Gastroesophageal sphincter (tissue), 3 donors: ENCODE data around the gene TMEM184A.

ENCODE experiments used
- CTCF ChIP-seq, 4 experiments: fragments of 200-600 bp in 2 of 4; fragments of 450-650 bp in 2 of 4; sonication (generic) in 1 of 4; IDR thresholded peaks; one replicate each; pipeline ENCODE4 v1.5.1; 2017 to 2019; ENCODE audit warnings: antibody characterized with exemption in 4 of 4, mild to moderate bottlenecking in 2 of 4, moderate library complexity in 2 of 4
- EP300 ChIP-seq: sonication (generic); formaldehyde crosslinking; IDR thresholded peaks from one replicate; pipeline ENCODE4 v1.6.1; 2017; ENCODE audit warnings: antibody characterized with exemption, mild to moderate bottlenecking
- POLR2AphosphoS5 ChIP-seq: sonication (generic); formaldehyde crosslinking; IDR thresholded peaks from one replicate; pipeline ENCODE4 v1.6.1; 2017; ENCODE audit warnings: antibody characterized with exemption

DNA sequence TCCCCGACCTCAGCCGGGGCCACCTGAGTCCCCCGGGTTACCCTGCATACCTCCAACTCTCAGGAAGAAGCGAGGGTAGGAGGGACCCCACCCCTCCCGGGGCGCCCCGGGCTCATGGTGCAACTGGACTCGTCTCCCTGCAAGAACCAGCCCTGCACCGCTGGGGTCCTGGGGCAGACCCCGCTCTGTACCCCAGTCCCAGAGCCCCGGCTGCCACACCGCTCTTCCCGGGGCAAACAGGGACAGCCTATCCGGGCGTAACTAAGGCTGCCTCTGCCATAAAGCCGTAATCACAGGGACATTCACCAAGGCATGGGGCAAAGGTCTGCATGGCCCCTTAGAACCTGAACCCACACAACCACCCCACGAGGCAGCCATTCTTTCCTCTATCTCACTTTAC lies 32.2 kb downstream of the TMEM184A start:
- TF ChIP-seq CTCF (IDR thresholded peaks at IDR 0.05) (no peak), EP300 (no peak), POLR2AphosphoS5 (no peak)
